Activated CD8-positive, alpha-beta T cell treated with anti-CD3 and anti-CD28 coated beads, Interleukin-2, amount 10 ng/mL, durations not matched to agents 7 days and 5 days (primary cell): ENCODE data around the gene DNAJA4. TPM values are rescaled to one million over a fixed set of nuclear protein-coding genes. Genes with fewer than 3 reads are reported as not detected.
A peak's percentile ranks its signal among the peaks of the same experiment; 100 is the strongest.

Source experiments
- ATAC-seq: fragments of 150-1000 bp; cut with Tn5 transposase; one replicate; pipeline ENCODE4 v1.10.0; 2021; ENCODE audit warnings: moderate library complexity
- CTCF ChIA-PET: fragments of 350-600 bp; sonication (Branson Sonifier 250); formaldehyde crosslinking; loops from one replicate; lab custom pipeline; 2021; ENCODE audit warnings: antibody characterized with exemption; lab: Charles Lee
- POLR2A ChIA-PET: fragments of 350-600 bp; sonication (Branson Sonifier 250); formaldehyde crosslinking; loops from one replicate; lab custom pipeline; 2021; ENCODE audit warnings: antibody characterized with exemption; lab: Charles Lee
- DNase-seq: peaks from one replicate; pipeline ENCODE4 v3.0.0-alpha.2; 2020
- H3K27ac Mint-ChIP-seq: one replicate; pipeline ENCODE4 v1.8.0; 2021; ENCODE audit warnings: mild to moderate bottlenecking, mixed read lengths
- H3K27me3 Mint-ChIP-seq: one replicate; pipeline ENCODE4 v1.8.0; 2021; ENCODE audit warnings: low read depth, mixed read lengths
- H3K36me3 Mint-ChIP-seq: one replicate; pipeline ENCODE4 v1.8.0; 2021; ENCODE audit warnings: low read depth, mixed read lengths
- H3K4me1 Mint-ChIP-seq: one replicate; pipeline ENCODE4 v1.8.0; 2021; ENCODE audit warnings: low read depth, mixed read lengths
- H3K4me3 Mint-ChIP-seq: one replicate; pipeline ENCODE4 v1.8.0; 2021; ENCODE audit warnings: mild to moderate bottlenecking, mixed read lengths
- H3K9me3 Mint-ChIP-seq: one replicate; pipeline ENCODE4 v1.8.0; 2022; ENCODE audit warnings: mixed read lengths; ENCODE audit not compliant: insufficient read depth
- total RNA-seq, 2 experiments: library from RNA; stranded (reverse); gene quantifications; one replicate each; pipeline ENCODE4 v1.2.3, GENCODE V29; 2021

Gene DNAJA4
- total RNA-seq, 2 experiments from 2014 or later: 29.7 TPM

DNA sequence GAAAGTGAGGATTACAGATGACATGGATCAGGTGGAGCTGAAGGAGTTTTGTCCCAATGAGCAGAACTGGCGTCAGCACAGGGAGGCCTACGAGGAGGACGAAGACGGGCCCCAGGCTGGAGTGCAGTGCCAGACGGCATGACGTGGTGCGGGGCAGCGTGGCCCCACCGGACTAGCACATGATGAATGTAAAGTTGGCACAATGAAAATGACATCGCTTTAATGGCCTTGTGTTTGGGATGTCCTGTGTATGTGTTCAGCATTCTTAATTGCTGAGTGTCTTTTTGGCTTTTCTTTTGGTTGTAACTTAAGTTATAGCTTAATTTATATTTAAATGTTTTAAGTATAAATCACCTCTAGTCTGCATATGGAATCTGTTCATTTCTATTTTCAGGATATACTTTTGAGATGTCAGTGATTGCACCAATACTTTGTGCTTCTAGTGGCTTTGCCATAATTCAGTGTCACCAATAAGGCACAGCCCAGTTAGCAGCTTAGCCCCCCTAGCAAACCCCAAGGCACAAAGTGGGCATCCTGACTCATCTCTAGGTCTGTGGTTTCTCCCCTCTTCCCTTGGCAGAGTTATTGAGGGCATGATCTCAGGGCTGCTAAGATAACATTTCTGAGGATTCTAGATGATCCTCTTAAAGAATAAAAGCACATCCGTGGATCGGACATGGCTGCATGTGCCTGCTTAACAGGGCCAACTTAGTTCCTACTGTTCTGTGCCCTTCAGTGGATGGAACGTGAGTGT lies 16.1 kb downstream of the DNAJA4 start:
- Mint-ChIP-seq H3K4me3 (no peak overlapping the region), H3K27ac (no peak overlapping the region), H3K9me3 (no peaks in the 10 kb centered on the region), H3K36me3 (peaks cover 26% of the 10 kb centered on the region), H3K4me1 (peaks cover 9% of the 10 kb centered on the region), H3K27me3 (no peaks in the 10 kb centered on the region)
- no peak for ATAC-seq
- DNase-seq: no peak
- ChIA-PET CTCF (interaction anchor here (1.0 kb wide), 1 partner anchor 10 kb away, joined by 3 read pairs; no protein-coding TSS in a partner anchor), POLR2A (interaction anchor here (0.6 to 2.1 kb wide), 3 partner anchors 15 to 878 kb away, joined by 3 to 5 read pairs (median 3); partner anchors contain the start of gene DNAJA4)

DNA sequence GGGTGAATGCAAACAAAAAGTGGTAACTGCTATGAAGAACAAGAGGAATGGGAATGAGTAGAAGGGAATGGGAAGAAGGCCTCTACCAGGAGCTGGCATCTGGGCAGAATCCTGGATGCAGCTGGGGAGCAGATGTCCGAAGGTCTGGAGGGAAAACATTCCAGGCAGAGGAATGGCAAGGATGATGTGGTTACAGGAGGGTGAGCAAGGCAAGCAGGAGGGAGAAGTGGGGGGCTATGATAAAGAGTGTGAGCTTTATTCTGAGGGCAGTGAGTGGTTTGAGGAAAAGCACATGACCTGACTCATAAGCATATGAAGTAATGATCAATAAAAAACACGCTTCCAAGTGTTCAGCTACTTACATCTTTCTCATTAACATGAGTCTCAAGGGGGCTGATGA lies 18.0 kb downstream of the DNAJA4 start:
- Mint-ChIP-seq H3K9me3 (no peaks in the 10 kb centered on the region), H3K4me1 (peaks cover 9% of the 10 kb centered on the region), H3K27ac (no peak overlapping the region), H3K27me3 (no peaks in the 10 kb centered on the region), H3K4me3 (no peak overlapping the region), H3K36me3 (peaks cover 32% of the 10 kb centered on the region)
- DNase-seq (no peak), ATAC-seq (no peak)
- ChIA-PET CTCF (interaction anchor here (0.7 to 1.1 kb wide), 5 partner anchors 10 to 141 kb away, joined by 3 to 4 read pairs (median 3); partner anchors contain the start of gene DNAJA4), POLR2A (interaction anchor here (0.9 to 2.1 kb wide), 5 partner anchors 13 to 146 kb away, joined by 3 to 9 read pairs (median 4); partner anchors contain the start of genes DNAJA4 and SKIC8)

DNA sequence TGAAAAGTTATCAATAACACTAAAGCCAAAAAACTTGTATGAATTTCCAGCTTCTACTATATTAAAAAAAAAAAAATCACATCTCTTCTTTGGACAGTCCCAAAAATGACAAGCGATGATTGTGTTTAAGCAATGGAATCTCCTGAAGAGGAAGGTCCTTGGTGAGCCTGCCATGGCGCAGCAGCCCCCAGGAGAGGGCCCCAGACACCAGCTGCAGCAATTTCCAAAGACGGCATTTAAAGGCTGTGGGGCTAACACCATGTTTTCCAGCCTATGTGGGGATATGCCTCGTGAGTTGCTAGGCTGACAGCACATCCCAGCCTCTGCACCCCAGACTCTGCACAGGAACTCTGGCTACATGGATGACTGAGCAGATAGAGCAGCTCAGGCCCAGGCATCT lies 20.4 kb downstream of the DNAJA4 start:
- Mint-ChIP-seq H3K27me3 (no peaks in the 10 kb centered on the region), H3K4me1 (peaks cover 9% of the 10 kb centered on the region), H3K27ac (no peak overlapping the region), H3K4me3 (no peak overlapping the region), H3K36me3 (peaks cover 33% of the 10 kb centered on the region), H3K9me3 (no peaks in the 10 kb centered on the region)
- ChIA-PET POLR2A (no interaction called here), CTCF (interaction anchor here (0.8 kb wide), 1 partner anchor 16 kb away, joined by 3 read pairs; no protein-coding TSS in a partner anchor)
- no peak for DNase-seq
- ATAC-seq: no peak

DNA sequence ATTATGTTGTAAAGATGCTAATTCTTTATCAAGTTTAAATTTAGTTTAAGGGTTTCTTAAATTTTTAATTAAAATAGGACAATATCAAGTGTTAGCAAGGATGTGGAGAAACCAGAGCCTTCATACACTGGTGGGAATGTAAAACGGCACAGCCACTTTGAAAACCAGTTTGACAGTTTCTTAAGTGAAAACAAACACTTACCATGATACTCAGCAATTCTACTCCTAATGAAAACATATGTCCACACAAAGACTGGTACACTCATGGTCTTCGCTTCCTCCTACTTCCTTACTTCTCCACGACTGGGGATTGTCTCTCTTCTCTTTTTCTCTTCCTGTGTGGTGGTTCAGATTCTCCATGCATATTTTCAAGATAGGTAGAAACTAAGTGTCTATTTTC lies 25.9 kb downstream of the DNAJA4 start:
- Mint-ChIP-seq H3K36me3 (peaks cover 31% of the 10 kb centered on the region), H3K9me3 (no peaks in the 10 kb centered on the region), H3K27me3 (no peaks in the 10 kb centered on the region), H3K27ac (no peak overlapping the region), H3K4me3 (no peak overlapping the region), H3K4me1 (no peaks in the 10 kb centered on the region)
- POLR2A ChIA-PET: interaction anchor here (0.6 kb wide), 1 partner anchor 21 kb away, joined by 4 read pairs; no protein-coding TSS in a partner anchor
- no peak for ATAC-seq
- no peak for DNase-seq
- CTCF ChIA-PET: interaction anchor here (1.0 to 1.3 kb wide), 3 partner anchors 10 to 148 kb away, joined by 3 to 4 read pairs (median 3); partner anchors contain the start of gene IREB2

DNA sequence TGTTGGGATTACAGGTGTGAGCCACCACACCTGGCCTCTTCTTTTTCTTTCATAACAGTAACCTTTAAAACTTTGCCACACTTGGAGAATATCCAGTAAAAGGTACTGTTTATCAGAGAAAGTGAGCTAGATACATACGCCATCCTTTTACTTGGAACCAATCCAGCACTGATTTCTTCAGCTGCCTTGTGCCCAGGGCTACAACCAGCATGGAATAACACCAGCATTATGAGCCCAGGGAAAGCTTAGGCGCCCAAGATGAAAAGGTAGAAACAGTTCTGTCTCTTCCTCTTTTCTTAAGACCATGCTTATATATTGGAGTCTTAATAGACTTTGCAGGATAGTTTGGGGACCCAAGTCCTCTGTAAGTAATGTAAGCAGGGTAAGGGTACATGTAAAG lies 26.7 kb downstream of the DNAJA4 start:
- H3K27ac Mint-ChIP-seq: no peak overlapping the region
- ChIA-PET CTCF (interaction anchor here (1.0 to 1.3 kb wide), 4 partner anchors 11 to 147 kb away, joined by 3 to 4 read pairs (median 4); partner anchors contain the start of gene IREB2), POLR2A (interaction anchor here (1.1 to 1.3 kb wide), 2 partner anchors 9 to 21 kb away, joined by 3 to 5 read pairs; partner anchors contain the start of gene SKIC8)
- H3K4me3 Mint-ChIP-seq: no peak overlapping the region
- no peaks in the 10 kb centered on the region for H3K4me1 Mint-ChIP-seq
- no peak for ATAC-seq
- no peaks in the 10 kb centered on the region for H3K27me3 Mint-ChIP-seq
- no peak for DNase-seq
- no peaks in the 10 kb centered on the region for H3K9me3 Mint-ChIP-seq
- peaks cover 29% of the 10 kb centered on the region for H3K36me3 Mint-ChIP-seq

DNA sequence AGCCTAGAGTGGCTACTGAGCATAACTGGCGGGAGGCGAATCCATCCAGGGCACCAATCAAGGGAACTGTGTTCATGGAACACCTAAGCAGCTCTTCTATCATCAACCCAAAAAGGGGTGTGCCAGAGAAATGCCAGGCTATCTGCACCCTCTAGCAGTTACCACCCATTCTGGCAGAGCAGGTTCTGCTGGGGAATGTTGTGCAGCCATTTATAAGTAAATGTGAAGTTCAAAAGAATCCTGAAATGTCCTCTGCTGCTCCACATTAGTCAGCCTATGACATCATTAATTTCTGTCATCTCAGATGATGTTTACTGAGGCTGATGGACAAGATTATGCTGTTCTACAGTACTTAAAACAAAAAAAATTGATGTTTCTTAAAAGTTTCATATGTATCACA lies 27.3 kb downstream of the DNAJA4 start:
- H3K27ac Mint-ChIP-seq: no peak overlapping the region

DNA sequence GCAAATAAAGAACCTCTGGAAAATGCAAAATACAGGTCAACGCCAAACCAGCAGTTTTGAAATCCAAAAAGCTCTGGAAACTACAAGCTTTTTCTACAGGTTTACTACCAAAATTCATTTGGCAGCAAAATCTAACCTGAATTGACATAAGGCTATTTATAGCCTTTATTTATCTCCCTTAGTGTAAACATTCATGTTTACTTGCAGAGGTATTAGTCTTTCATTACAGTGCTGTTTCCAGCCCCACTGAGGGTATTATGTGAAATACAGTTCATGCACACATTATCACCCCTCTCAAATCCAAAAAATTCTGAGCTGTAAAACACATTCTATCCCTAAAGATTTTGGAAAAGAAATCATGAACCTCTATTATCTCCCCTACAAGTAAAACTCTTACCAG lies 27.9 kb downstream of the DNAJA4 start:
- Mint-ChIP-seq H3K27me3 (no peaks in the 10 kb centered on the region), H3K36me3 (peaks cover 22% of the 10 kb centered on the region), H3K4me1 (peaks cover 5% of the 10 kb centered on the region), H3K4me3 (no peak overlapping the region), H3K9me3 (no peaks in the 10 kb centered on the region), H3K27ac (no peak overlapping the region)
- no peak for ATAC-seq
- no peak for DNase-seq
- ChIA-PET POLR2A (interaction anchor here (0.6 to 0.8 kb wide), 3 partner anchors 24 to 458 kb away, joined by 3 read pairs; partner anchors contain the start of gene CHRNB4), CTCF (interaction anchor here (0.7 to 1.2 kb wide), 2 partner anchors 10 to 314 kb away, joined by 3 to 4 read pairs; no protein-coding TSS in a partner anchor)

More for the DNA sequence above, 27.3 kb downstream of the DNAJA4 start:
- CTCF ChIA-PET: interaction anchor here (1.2 to 1.3 kb wide), 2 partner anchors 16 to 146 kb away, joined by 3 to 4 read pairs; partner anchors contain the start of gene IREB2
- no peak for DNase-seq
- POLR2A ChIA-PET: interaction anchor here (1.1 to 1.3 kb wide), 2 partner anchors 8 to 21 kb away, joined by 3 to 5 read pairs; partner anchors contain the start of gene SKIC8
- Mint-ChIP-seq H3K4me3 (no peak overlapping the region), H3K9me3 (no peaks in the 10 kb centered on the region), H3K36me3 (peaks cover 23% of the 10 kb centered on the region), H3K27me3 (no peaks in the 10 kb centered on the region), H3K4me1 (no peaks in the 10 kb centered on the region)
- ATAC-seq: no peak

DNA sequence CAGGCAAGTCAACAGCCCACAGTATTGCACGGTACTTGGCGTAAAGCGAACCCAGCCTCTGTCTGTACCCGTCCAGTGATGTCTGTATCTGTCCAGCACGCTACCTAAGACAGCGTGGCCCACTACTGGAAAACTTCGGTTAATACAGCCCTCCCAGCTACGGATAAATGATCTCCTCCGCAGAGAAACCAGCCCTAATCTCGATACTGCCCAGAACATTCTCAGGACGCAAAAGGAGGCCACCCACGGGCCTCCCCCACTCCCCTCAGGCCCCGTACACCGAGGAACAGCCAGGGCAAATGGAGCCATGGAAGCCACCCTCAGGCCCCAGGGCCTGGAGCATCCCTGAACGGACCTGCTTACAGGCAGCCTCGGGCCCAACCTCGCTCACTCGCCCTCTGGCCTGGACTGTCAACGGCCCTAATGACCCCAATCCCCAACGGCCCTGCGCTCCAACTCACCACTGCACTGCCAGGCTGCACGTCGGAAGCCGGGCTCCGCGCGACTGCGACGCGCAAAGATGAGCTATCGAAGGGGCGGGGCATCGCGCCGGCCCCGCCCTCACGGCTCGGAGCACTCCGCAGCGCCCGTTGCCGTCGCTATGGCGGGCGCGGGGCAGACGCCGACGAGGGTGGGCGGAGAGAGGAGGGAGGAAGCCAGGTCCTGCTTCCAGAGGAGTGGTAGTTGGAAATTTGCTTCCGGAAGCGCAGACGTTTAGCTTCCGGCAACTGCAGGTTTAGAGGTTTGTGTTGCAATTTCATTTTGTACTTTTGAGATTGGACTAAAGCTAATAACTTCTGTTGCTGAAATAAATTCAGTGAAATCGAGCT lies 35.0 kb downstream of the DNAJA4 start, which contains the start of gene SKIC8:
TSS of gene SKIC8 (minus strand) at position 509 of the 830 bp plus-strand sequence. CDS start 3,923 bp downstream, outside the sequence.
- H3K4me1 Mint-ChIP-seq: peaks cover 28% of the 10 kb centered on the region
- H3K27me3 Mint-ChIP-seq: no peaks in the 10 kb centered on the region
- H3K9me3 Mint-ChIP-seq: no peaks in the 10 kb centered on the region
- DNase-seq (peak; percentile 92), ATAC-seq (peak; percentile 98)
- ChIA-PET POLR2A (interaction anchor here (0.6 to 2.3 kb wide), 17 partner anchors 8 to 242 kb away, joined by 3 to 28 read pairs (median 4); partner anchors contain the start of genes DNAJA4 and IREB2), CTCF (interaction anchor here (0.6 to 2.1 kb wide), 18 partner anchors 9 to 509 kb away, joined by 3 to 20 read pairs (median 4); partner anchors contain the start of gene IREB2)
- peak within 1 kb of the TSS; percentile 100 for H3K4me3 Mint-ChIP-seq
- H3K36me3 Mint-ChIP-seq: peaks cover 4% of the 10 kb centered on the region
- H3K27ac Mint-ChIP-seq: peak within 1 kb of the TSS; percentile 94

DNA sequence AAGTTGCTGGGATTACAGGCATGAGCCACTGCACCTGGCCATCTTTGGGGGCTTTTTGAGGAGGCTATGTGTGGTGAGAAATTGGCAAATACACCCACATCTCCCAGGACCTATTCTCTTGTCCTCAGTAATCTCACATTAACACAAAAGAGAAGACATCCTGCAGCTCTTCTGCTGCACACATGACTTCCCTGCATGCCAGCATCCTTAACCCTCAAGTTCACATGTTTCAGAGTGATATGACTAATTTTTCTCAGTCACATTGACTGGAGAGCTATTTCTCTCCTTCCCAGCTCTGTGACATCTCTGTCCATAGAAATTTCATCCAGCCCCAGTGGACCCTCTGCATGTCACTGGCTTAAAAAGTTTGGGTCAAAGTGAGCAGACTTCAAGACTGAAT lies 37.0 kb downstream of the DNAJA4 start:
- Mint-ChIP-seq H3K9me3 (no peaks in the 10 kb centered on the region), H3K4me1 (peaks cover 28% of the 10 kb centered on the region), H3K36me3 (no peaks in the 10 kb centered on the region), H3K4me3 (no peak overlapping the region), H3K27ac (no peak overlapping the region), H3K27me3 (no peaks in the 10 kb centered on the region)
- POLR2A ChIA-PET: interaction anchor here (1.8 kb wide), 1 partner anchor 36 kb away, joined by 6 read pairs; the partner anchor contains the start of gene DNAJA4
- CTCF ChIA-PET: no interaction called here
- DNase-seq (no peak), ATAC-seq (no peak)

DNA sequence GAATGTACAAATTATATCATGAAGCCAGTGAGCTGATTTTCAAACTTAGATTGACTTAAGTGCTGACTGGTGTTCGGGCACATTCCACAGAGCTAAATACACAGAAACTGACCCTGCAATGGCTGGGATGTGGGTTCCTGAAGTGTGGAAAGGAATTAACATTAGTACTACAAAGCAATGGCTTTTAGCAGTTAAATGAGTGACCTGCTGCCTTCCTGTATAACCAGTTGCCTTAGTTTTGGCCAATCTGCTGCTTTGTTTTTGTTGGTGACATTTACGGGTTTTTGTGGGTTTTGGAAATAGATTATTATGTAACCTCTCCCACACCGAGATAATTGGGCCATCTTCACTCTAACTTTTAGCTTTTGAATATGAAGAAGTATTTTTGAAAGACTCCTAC lies 37.5 kb downstream of the DNAJA4 start:
- no peak overlapping the region for H3K27ac Mint-ChIP-seq
- DNase-seq: no peak
- H3K9me3 Mint-ChIP-seq: no peaks in the 10 kb centered on the region
- no peak overlapping the region for H3K4me3 Mint-ChIP-seq
- CTCF ChIA-PET: interaction anchor here (1.1 kb wide), 1 partner anchor 135 kb away, joined by 3 read pairs; no protein-coding TSS in a partner anchor
- no peaks in the 10 kb centered on the region for H3K27me3 Mint-ChIP-seq
- POLR2A ChIA-PET: interaction anchor here (1.8 kb wide), 1 partner anchor 37 kb away, joined by 6 read pairs; the partner anchor contains the start of gene DNAJA4
- ATAC-seq: no peak
- peaks cover 27% of the 10 kb centered on the region for H3K4me1 Mint-ChIP-seq
- no peaks in the 10 kb centered on the region for H3K36me3 Mint-ChIP-seq
